K562 (cell line): ENCODE measurements around the gene PSME1.

Experiments
- CTCF ChIP-seq, 3 experiments: IDR thresholded peaks in 2 of 3; conservative IDR thresholded peaks in 1 of 3; 2 replicates each; pipeline ENCODE4 v1.5.1; 2011 to 2012; ENCODE audit warnings: low read length in 3 of 3, mild to moderate bottlenecking in 3 of 3, control low read depth in 2 of 3, improper control_type of control experiment in 1 of 3, inconsistent platforms in 1 of 3, low read depth in 1 of 3, mixed read lengths in 1 of 3, moderate library complexity in 1 of 3; ENCODE audit not compliant: insufficient read depth in 2 of 3
- GATA2 ChIP-seq: sonication (generic); formaldehyde crosslinking; IDR thresholded peaks from 2 replicates; pipeline ENCODE4 v1.4.0; 2020; ENCODE audit warnings: mild to moderate bottlenecking, missing genetic modification reagents
- GTF2F1 ChIP-seq: IDR thresholded peaks from 2 replicates; pipeline ENCODE4 v1.6.1; 2011; ENCODE audit warnings: low read depth, low read length, improper control_type of control experiment
- HBP1 ChIP-seq: fragments of 450-650 bp; formaldehyde crosslinking; IDR thresholded peaks from 2 replicates; pipeline ENCODE4 v1.4.0; 2022; ENCODE audit warnings: missing genetic modification characterization
- POLR2A ChIP-seq: fragments of 450-650 bp; conservative IDR thresholded peaks from 2 replicates; pipeline ENCODE4 v1.6.1; 2016
- ZC3H11A ChIP-seq: IDR thresholded peaks from 2 replicates; pipeline ENCODE4 v1.6.1; 2012; ENCODE audit warnings: low read depth, low read length, improper control_type of control experiment

GRCh38 chr14:24132061-24132685 lies 3.8 kb upstream of the PSME1 start:
- TF ChIP-seq HBP1, result no peak
- TF ChIP-seq POLR2A, result no peak
- TF ChIP-seq GATA2 (CRISPR knock-in tag), result no peak
- TF ChIP-seq CTCF (IDR thresholded peaks at IDR 0.05 in 2 of 3, conservative IDR thresholded peaks at IDR 0.05 in 1 of 3; ENCODE audit: insufficient read depth in 2 of 3, low read depth in 1 of 3, low read length in 3 of 3), result no peak
- no peak for TF ChIP-seq GTF2F1
- no peak for TF ChIP-seq ZC3H11A
